GM18508 (cell line): ENCODE data around the gene CCDC127.
"Not testable (repeated sequence)": the region's sequence is repeated elsewhere in the genome, so short reads cannot be mapped to it uniquely, and the experiment has no call there.

Experiments used
- ATAC-seq: cut with Tn5 transposase; IDR thresholded peaks from one replicate; pipeline ENCODE4 v1.9.1; 2021; ENCODE audit warnings: moderate number of reproducible peaks; ENCODE audit not compliant: insufficient read depth, unreplicated experiment

CCDC127 gene, protein sequence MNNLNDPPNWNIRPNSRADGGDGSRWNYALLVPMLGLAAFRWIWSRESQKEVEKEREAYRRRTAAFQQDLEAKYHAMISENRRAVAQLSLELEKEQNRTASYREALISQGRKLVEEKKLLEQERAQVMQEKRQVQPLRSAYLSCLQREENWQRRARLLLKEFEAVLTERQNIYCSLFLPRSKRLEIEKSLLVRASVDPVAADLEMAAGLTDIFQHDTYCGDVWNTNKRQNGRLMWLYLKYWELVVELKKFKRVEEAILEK

DNA sequence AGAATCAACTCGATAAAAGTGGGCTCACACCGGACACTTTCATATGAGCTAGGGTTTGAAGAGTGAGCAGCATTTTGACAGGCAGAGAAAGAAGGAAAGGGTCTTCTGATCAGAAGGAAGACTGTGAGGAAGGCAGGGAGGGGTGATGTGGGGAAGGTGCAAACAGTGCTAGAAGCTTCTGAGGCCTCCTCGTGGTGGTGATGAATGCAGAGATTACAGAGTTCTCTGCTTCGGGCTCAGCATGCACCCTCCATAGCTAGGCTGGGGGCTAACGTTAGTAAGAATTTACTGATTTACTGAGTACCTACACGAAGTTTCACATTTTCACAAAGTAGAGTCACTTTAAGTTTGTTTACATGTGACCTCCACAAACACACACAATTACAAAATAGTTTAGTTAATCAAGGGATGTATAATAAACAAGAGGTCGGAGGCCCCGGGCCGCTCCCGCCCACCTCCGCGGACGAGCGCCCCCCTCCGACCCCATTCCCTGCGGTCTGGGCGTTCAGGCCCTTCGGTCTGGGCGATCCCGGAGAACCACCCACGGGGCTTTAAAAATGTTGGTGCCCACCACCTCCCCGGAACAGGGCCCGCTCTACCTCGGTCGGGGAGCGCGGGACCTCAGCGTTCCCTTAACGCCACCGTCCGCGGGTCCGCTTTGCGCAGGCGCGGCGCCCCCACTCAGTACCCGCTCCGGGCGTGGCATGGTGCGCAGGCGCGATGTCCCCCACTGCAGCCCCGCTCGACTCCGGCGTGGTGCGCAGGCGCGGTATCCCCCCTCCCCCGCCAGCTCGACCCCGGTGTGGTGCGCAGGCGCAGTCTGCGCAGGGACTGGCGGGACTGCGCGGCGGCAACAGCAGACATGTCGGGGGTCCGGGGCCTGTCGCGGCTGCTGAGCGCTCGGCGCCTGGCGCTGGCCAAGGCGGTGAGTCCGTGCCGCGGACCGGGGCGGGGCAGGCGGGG is at the start of gene CCDC127, which contains the start of gene SDHA:
CCDC127 (minus strand) TSS at position 660 of the 963 bp plus-strand sequence. CDS start 1,304 bp downstream, outside the sequence.
SDHA (plus strand) TSS at position 827 of the 963 bp plus-strand sequence; CDS start at position 863, 36 bp downstream.
- not testable (repeated sequence) for ATAC-seq

DNA sequence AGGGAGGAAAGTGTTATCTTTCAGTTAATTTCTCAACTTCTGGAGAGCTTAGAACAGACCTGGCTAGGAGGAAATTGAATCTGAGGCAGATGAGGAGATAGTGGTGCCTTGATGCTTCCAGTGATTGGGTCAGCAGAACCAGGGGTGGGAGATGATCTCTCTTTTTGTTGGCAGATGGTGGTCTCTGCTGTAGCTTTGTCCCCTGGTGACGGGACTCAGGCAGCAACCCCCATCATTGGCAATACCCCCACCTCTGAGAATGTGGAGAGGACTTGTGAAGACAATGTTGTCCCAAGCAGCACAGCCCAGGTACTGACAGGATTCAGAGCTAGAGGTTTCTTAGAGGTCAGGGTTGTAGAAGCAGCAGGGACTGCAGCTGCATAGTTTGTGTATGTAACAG is 49.8 kb upstream of the CCDC127 start:
- no peak for ATAC-seq

- not testable (repeated sequence) for ATAC-seq
These were observed 48.5 kb upstream of the CCDC127 start for GRCh38 chr5:266311-267026.

DNA sequence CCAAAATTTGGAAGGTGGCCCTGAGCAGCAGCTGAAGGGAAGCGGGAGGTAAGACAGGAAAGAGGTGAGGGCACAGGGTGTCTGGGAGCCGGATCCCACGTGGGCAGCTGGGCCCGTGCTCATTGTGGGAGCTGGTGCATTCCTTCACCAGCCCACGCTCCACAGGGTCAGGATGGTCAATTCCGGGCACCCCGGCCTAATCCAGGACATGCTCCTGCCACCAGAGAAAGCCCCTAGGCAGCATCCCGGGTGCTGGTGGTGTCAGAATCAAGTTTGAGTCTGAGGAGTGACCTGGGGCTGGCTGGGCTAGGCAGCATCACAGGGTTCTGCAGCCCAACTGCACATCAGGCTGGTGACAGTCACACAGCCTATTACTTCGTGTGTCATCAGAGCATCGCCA is 46.4 kb upstream of the CCDC127 start:
- ATAC-seq: no peak

- ATAC-seq: not testable (repeated sequence)
These were observed 45.5 kb upstream of the CCDC127 start for GRCh38 chr5:263275-263974.

- no peak for ATAC-seq
These were observed 39.2 kb upstream of the CCDC127 start for GRCh38 chr5:257148-257547.

- ATAC-seq: not testable (repeated sequence)
These were observed 38.4 kb upstream of the CCDC127 start for GRCh38 chr5:256347-256746.

- not testable (repeated sequence) for ATAC-seq
These were observed 37.2 kb upstream of the CCDC127 start for GRCh38 chr5:255116-255515.

- not testable (repeated sequence) for ATAC-seq
These were observed 36.4 kb upstream of the CCDC127 start for GRCh38 chr5:254322-254721.

DNA sequence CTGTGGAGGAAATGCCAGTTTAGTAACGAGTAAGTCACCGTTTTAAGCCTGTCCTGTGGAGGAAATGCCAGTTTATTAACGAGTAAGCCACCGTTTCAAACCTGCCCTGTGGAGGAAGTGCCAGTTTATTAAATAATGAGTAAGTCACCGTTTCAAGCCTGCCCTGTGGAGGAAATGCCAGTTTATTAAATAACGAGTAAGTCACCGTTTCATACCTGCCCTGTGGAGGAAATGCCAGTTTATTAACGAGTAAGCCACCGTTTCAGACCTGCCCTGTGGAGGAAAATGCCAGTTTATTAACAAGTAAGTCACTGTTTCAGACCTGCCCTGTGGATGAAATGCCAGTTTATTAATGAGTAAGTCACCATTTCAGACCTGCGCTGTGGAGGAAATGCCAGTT is 34.6 kb upstream of the CCDC127 start:
- ATAC-seq: no peak

DNA sequence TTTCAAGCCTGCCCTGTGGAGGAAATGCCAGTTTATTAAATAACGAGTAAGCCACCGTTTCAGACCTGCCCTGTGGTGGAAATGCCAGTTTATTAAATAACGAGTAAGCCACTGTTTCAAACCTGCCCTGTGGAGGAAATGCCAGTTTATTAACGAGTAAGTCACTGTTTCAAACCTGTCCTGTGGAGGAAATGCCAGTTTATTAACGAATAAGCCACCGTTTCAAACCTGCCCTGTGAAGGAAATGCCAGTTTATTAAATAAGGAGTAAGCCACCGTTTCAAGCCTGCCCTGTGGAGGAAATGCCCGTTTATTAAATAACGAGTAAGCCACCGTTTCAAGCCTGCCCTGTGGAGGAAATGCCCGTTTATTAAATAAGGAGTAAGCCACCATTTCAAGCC is 34.0 kb upstream of the CCDC127 start:
- ATAC-seq: not testable (repeated sequence)

- not testable (repeated sequence) for ATAC-seq
These were observed 33.6 kb upstream of the CCDC127 start for GRCh38 chr5:251538-251937.

DNA sequence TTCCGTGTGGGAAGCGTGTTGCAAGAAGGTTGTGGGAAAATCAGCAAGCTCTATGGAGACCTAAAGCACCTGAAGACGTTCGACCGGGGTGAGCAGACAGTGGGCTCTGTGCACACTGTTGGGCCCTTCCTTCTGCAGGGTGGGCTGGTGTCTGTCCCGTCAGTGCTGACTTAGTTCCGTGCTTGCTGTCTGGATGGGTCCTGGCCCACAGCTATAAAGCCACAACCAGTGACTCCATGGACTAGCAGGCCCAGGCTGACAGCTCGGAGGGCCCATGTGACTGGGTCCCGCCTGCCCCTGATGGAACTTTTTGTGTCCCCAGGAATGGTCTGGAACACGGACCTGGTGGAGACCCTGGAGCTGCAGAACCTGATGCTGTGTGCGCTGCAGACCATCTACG is 33.1 kb upstream of the CCDC127 start:
- not testable (repeated sequence) for ATAC-seq

DNA sequence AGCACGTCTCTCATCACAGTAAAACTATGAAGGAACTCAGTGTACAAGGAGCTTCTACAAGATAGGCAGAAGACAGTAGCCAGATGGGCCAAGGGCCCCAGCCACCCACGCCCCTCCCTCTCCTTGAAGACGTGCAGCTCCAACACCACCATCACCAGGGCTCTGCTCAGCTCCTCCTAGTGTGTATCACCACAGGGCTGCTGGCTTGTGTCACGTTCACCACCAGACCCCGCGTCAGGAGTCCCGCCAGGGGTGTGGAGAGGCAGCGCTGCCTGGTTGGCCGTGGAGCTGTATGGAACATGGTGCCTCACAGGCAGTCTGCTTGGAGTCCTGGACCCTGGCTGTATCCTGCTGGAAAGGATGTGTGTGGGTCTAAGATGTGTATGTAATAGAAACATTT is 32.4 kb upstream of the CCDC127 start:
- not testable (repeated sequence) for ATAC-seq

- ATAC-seq: not testable (repeated sequence)
These were observed 27.8 kb upstream of the CCDC127 start for GRCh38 chr5:245717-246116.

GRCh38 chr5:243683-244367 is 25.9 kb upstream of the CCDC127 start:
- ATAC-seq: not testable (repeated sequence)

- not testable (repeated sequence) for ATAC-seq
These were observed 23.2 kb upstream of the CCDC127 start for GRCh38 chr5:241045-241669.

GRCh38 chr5:240550-240949 is 22.6 kb upstream of the CCDC127 start:
- not testable (repeated sequence) for ATAC-seq

DNA sequence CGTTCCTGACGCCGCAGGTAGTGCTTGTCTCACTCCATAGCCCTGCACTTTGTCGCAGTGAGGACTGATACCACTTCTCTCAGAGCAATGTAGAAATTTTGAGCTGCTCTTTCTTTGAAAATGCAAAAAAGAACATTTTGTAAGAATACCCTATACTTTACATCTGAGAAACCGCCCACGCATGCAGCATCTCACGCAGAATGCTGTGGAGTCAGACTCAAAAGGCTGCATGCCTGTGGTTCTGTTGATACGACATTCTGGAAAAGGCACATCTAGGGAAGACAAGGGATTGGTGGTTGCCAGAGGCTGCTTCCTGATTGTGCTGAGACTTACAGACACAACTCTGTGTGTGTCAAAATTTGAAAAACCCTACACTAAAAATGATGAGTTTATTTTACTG is 20.0 kb upstream of the CCDC127 start:
- ATAC-seq: not testable (repeated sequence)
